Astrocyte of the spinal cord (primary cell): ENCODE measurements around the gene GLT6D1.

Experiments
- DNase-seq: peaks from one replicate; pipeline ENCODE4 v3.0.0; 2011; ENCODE audit warnings: low read depth, low spot score
- H3K4me3 ChIP-seq: 2 replicates; pipeline ENCODE4 v1.5.1; 2011; ENCODE audit warnings: low read depth, mild to moderate bottlenecking, low read length, moderate library complexity
- in situ Hi-C: cut with HindIII; loops from 2 replicates; pipeline ENCODE4 v1.10.0; 2017; ENCODE audit warnings: low sequenced_read_pairs
- TF ChIP-seq, protein P1 (sequence below): IDR thresholded peaks from 2 replicates; pipeline ENCODE4 v1.5.1; 2012; ENCODE audit warnings: low read depth, mild to moderate bottlenecking, low read length, inconsistent platforms

Gene GLT6D1, protein sequence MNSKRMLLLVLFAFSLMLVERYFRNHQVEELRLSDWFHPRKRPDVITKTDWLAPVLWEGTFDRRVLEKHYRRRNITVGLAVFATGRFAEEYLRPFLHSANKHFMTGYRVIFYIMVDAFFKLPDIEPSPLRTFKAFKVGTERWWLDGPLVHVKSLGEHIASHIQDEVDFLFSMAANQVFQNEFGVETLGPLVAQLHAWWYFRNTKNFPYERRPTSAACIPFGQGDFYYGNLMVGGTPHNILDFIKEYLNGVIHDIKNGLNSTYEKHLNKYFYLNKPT

DNA sequence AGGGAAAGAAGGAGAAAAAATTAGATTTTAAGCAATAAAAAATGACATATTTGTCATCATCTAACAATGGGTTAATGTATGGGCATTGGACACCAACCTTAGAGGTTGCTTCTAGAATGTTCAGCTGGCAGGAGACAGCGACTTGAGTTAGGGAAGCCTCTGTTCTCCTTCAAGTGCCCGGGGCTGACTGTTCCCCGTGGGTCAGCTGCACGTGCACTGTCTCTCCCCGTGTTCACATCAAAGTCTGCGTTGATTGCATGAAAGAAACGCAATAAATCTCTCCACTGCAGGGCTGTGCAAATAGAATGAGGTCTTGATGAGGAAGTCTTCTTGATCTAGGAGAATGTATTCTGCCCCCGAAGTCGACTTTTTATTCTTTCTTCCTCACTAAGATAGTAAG, at the start of gene GLT6D1:
TSS of gene GLT6D1 (minus strand) at position 345 of the 400 bp plus-strand sequence. CDS start 353 bp downstream, outside the sequence.
- no peak within 1 kb of the TSS for H3K4me3 ChIP-seq
- DNase-seq: no peak
- TF ChIP-seq, protein P1, sequence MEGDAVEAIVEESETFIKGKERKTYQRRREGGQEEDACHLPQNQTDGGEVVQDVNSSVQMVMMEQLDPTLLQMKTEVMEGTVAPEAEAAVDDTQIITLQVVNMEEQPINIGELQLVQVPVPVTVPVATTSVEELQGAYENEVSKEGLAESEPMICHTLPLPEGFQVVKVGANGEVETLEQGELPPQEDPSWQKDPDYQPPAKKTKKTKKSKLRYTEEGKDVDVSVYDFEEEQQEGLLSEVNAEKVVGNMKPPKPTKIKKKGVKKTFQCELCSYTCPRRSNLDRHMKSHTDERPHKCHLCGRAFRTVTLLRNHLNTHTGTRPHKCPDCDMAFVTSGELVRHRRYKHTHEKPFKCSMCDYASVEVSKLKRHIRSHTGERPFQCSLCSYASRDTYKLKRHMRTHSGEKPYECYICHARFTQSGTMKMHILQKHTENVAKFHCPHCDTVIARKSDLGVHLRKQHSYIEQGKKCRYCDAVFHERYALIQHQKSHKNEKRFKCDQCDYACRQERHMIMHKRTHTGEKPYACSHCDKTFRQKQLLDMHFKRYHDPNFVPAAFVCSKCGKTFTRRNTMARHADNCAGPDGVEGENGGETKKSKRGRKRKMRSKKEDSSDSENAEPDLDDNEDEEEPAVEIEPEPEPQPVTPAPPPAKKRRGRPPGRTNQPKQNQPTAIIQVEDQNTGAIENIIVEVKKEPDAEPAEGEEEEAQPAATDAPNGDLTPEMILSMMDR: no peak
- in situ Hi-C loops: no loop called here

DNA sequence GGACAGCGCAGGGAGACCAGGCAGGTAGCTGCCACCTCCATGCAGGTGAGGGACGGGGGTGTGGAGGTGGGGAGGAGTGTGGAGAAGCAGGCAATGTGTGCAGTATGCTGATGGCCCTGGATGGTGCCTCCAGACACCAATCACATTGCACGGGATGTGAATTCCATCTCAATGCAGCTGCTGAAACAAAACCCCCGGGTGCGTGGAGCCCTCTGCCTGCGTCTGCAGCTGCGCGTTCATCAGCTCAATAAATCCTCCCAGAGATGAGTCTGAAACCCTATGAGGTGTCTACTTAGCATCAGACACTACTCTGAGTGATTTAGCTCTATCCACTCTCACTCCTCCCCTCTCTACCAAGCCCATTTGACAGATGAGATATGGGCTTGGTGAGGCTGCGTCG, 49.7 kb upstream of the GLT6D1 start:
- no peak for DNase-seq
- TF ChIP-seq, protein P1: no peak
- in situ Hi-C loops: no loop called here
- no peak overlapping the region for H3K4me3 ChIP-seq

DNA sequence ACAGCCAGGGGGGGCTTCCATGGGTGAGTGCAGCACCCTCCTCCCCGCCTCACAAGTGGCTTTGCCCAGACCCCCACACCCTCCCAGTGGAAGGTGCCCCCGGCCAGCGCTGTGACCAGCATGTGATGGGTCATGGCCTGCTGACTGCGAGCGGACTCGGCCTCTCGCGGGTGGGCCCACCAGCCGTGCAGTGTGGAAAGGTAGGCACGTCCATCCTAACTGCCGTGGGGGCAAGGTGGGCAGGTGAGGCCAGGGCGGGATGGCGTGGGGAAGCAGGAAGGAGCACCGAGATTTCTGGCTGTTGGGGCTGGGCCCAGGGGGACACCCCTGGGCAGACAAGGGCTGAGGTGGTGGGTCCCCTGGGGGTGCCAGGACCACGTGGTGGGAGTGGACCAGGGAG, 47.9 kb upstream of the GLT6D1 start:
- H3K4me3 ChIP-seq: no peak overlapping the region
- no peak for DNase-seq
- TF ChIP-seq, protein P1: no peak
- in situ Hi-C loops: no loop called here

DNA sequence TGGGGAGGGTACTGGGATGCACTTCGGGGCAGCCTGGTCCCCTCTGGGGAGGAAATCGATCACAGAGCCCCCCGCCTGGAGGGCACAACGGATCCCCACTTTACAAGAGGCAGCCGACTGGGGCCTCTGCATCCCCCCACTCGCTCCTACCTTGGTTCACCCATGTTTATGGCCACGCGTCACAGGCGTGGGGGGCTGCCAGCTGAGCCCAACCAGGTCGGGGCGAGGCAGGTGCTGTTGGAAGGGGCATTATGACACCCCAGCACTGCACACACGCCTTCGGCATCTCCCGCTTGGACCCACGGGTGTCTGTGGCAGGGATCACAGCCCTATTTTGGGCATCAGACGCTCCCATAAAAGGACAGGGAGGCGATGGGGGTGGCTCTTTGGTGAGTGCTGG, 45.4 kb upstream of the GLT6D1 start:
- in situ Hi-C loops: no loop called here
- TF ChIP-seq, protein P1: no peak
- DNase-seq: no peak

DNA sequence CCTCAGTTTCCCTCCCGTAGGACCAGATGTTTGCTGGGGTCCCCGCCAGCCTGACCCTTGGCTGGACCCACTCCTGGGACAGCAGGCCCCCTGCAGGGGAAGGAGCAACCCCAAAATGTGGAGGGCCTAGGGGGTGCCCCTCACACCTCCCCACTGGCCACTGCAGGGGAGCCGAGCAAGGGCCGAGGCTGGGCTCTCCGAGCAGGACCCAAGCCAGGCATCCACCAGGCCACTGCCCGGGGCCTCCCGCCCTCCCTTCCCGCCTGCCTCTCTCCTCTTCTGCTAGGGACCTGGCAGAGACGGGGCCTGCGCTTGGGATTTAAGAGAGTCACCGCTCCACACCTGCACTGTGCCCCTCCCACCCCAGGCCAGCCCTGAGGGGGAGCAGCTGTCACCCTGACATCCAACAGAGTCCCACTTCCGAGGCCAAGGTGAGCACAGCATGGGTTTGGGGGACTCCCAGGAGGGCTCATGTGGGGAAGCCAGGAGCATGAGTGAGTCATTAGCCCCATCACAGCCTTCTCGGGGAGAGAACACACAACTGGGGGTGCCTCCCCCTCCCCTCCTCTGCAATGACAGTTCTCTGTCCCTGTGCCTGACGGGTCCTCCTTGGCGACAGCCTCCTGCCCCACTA, 44.2 kb upstream of the GLT6D1 start:
- DNase-seq: no peak
- in situ Hi-C loops: no loop called here
- no peak overlapping the region for H3K4me3 ChIP-seq
- TF ChIP-seq, protein P1: no peak

More for the DNA sequence above, 45.4 kb upstream of the GLT6D1 start:
- H3K4me3 ChIP-seq: no peak overlapping the region

DNA sequence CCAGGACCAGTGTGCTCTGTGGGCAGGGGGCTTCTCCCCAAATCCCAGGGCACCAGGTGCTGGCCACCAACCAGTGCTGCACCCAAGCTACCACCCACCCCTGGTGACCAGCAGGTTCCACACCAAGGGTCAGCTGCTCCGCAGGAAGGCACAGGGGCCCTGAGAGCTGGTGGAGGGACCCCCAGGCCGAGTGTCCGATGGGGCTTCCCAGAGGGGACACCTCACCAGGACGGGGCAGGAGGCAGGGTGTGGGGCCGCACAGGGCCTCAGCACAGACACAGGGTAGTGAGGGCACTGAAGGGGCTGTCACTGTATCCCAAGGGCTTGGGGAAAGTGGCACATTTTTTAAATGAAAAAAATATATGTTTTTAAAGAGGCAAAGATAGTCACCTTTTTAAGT, 41.8 kb upstream of the GLT6D1 start:
- H3K4me3 ChIP-seq: no peak overlapping the region
- DNase-seq: no peak
- TF ChIP-seq, protein P1: no peak
- in situ Hi-C loops: no loop called here
